Heart left ventricle (tissue), 13 donors: ENCODE measurements around the gene RRBP1.

Experiments used
- CTCF ChIP-seq, 12 donors: fragments of 200-600 bp; sonication (generic) in 4 of 12; IDR thresholded peaks; one replicate each; pipeline versions ENCODE4 v1.5.0 to v1.8.0; 2018 to 2022; ENCODE audit warnings: antibody characterized with exemption in 12 of 12, mild to moderate bottlenecking in 5 of 12
- POLR2A ChIP-seq, 2 donors: fragments of 450-650 bp; IDR thresholded peaks; one replicate each; pipeline ENCODE4 v1.6.1; 2017; ENCODE audit warnings: antibody characterized with exemption in 2 of 2, mild to moderate bottlenecking in 2 of 2, moderate library complexity in 2 of 2
- donor health status: ischemic (EF 13 %, LVEDD 7.1; RV severe dilation, severe dysfunction).
- donor health status: DM: no; HTN: yes; CAD: no.
- donor health status: DM: no; HTN: no; CAD: no.
- donor health status: ischemic (EF 25% LVEDD 6.9; RV normal size, moderate dysfunction).
- donor health status: ischemic (EF 25% LVEDD 5.7; RV mildly dilated, moderate dysfunction).
- donor health status: ischemic (EF 35%, LVEDD 5.7; RV mildly dilated, moderate dysfunction).
- donor health status: nonischemic (EF 11% LVEDD 7.7; RV severe dilation, severe dysfunction).
- donor health status: DM: yes; HTN: yes; CAD: no.
- donor health status: PGD.
- donor health status: ischemic (EF 29% LVEDD 5.4; RV normal size, mild dysfunction).
- donor health status: nonischemic (EF 23%, LVEDD 6.1; RV moderate dilation, normal function).

- TF ChIP-seq CTCF (IDR thresholded peaks at IDR 0.05) (no peak), POLR2A (IDR thresholded peaks at IDR 0.05) (no peak)
Observed at GRCh38 chr20:17565169-17565845, 116.7 kb downstream of the RRBP1 start.
